Measurements from ENCODE around the gene ADGRV1. TPM values are rescaled to one million over a fixed set of nuclear protein-coding genes. Genes with fewer than 3 reads are reported as not detected.
A peak's percentile ranks its signal among the peaks of the same experiment; 100 is the strongest.

Gene ADGRV1
- total RNA-seq, 2 donors from 2014 or later: 97.6 to 117 TPM

GRCh38 chr5:90854169-90854568, 295.6 kb downstream of the ADGRV1 start:
- H3K27ac Mint-ChIP-seq: no peak overlapping the region

GRCh38 chr5:90855296-90856010, 296.9 kb downstream of the ADGRV1 start:
- no peak overlapping the region for H3K27ac Mint-ChIP-seq
- H3K27ac ChIP-seq (ENCODE audit: low read depth, low read length): no peak overlapping the region
- peaks cover 12% of the 10 kb centered on the region for H3K36me3 ChIP-seq (ENCODE audit: control insufficient read depth, insufficient read depth, low read length)
- peaks cover 16% of the 10 kb centered on the region for H3K36me3 Mint-ChIP-seq (ENCODE audit: low read depth)
- H3K4me1 Mint-ChIP-seq: peaks cover 9% of the 10 kb centered on the region
- TF ChIP-seq CTCF (conservative IDR thresholded peaks at IDR 0.05): no peak
- no peaks in the 10 kb centered on the region for H3K9me3 Mint-ChIP-seq
- H3K9me3 ChIP-seq (ENCODE audit: control insufficient read depth, low read length): no peaks in the 10 kb centered on the region
- peaks cover 3% of the 10 kb centered on the region for H3K4me1 ChIP-seq (ENCODE audit: control insufficient read depth, insufficient read depth, low read length)
- H3K9ac ChIP-seq (ENCODE audit: extremely low read depth, low read length, poor library complexity, severe bottlenecking): no peak overlapping the region
- no peak for DNase-seq
- no peak overlapping the region for H3K4me3 ChIP-seq (ENCODE audit: low read length)
- H3K27me3 ChIP-seq (ENCODE audit: control insufficient read depth, insufficient read depth, low read length, poor library complexity, severe bottlenecking): no peaks in the 10 kb centered on the region
- no peak overlapping the region for H3K4me3 Mint-ChIP-seq
- no peaks in the 10 kb centered on the region for H3K27me3 Mint-ChIP-seq (ENCODE audit: insufficient read depth)
- 95 to 100% methylated on average over 1 to 4 of the region's 4 CpGs for WGBS, 2 experiments (ENCODE audit: insufficient coverage in 1 of 2, insufficient read length in 1 of 2)

More at GRCh38 chr5:90854169-90854568, 295.6 kb downstream of the ADGRV1 start:
- DNase-seq: no peak
- Mint-ChIP-seq H3K27me3 (ENCODE audit: insufficient read depth) (no peaks in the 10 kb centered on the region), H3K4me3 (no peak overlapping the region), H3K9me3 (no peaks in the 10 kb centered on the region), H3K36me3 (ENCODE audit: low read depth) (peaks cover 24% of the 10 kb centered on the region), H3K4me1 (peaks cover 9% of the 10 kb centered on the region)
- Histone ChIP-seq H3K9me3 (ENCODE audit: control insufficient read depth, low read length) (no peaks in the 10 kb centered on the region), H3K9ac (ENCODE audit: extremely low read depth, low read length, poor library complexity, severe bottlenecking) (no peak overlapping the region), H3K27ac (ENCODE audit: low read depth, low read length) (no peak overlapping the region), H3K4me3 (ENCODE audit: low read length) (no peak overlapping the region), H3K27me3 (ENCODE audit: control insufficient read depth, insufficient read depth, low read length, poor library complexity, severe bottlenecking) (no peaks in the 10 kb centered on the region), H3K36me3 (ENCODE audit: control insufficient read depth, insufficient read depth, low read length) (peaks cover 12% of the 10 kb centered on the region), H3K4me1 (ENCODE audit: control insufficient read depth, insufficient read depth, low read length) (peaks cover 3% of the 10 kb centered on the region)
- TF ChIP-seq CTCF (conservative IDR thresholded peaks at IDR 0.05): no peak
- 86% methylated on average over 2 of the region's 2 CpGs; no CpG with 5 or more reads in 1 of the 2 experiments for WGBS, 2 experiments (ENCODE audit: insufficient coverage in 1 of 2, insufficient read length in 1 of 2)

- DNase-seq: no peak
- H3K36me3 Mint-ChIP-seq (ENCODE audit: low read depth): peaks cover 3% of the 10 kb centered on the region
- no peaks in the 10 kb centered on the region for H3K27me3 ChIP-seq (ENCODE audit: control insufficient read depth, insufficient read depth, low read length, poor library complexity, severe bottlenecking)
- no peak overlapping the region for H3K9ac ChIP-seq (ENCODE audit: extremely low read depth, low read length, poor library complexity, severe bottlenecking)
- H3K36me3 ChIP-seq (ENCODE audit: control insufficient read depth, insufficient read depth, low read length): no peaks in the 10 kb centered on the region
- H3K27ac Mint-ChIP-seq: no peak overlapping the region
- H3K27me3 Mint-ChIP-seq (ENCODE audit: insufficient read depth): no peaks in the 10 kb centered on the region
- H3K4me3 Mint-ChIP-seq: no peak overlapping the region
- H3K4me1 ChIP-seq (ENCODE audit: control insufficient read depth, insufficient read depth, low read length): no peaks in the 10 kb centered on the region
- WGBS, 2 experiments (ENCODE audit: insufficient coverage in 1 of 2, insufficient read length in 1 of 2): 97% methylated on average over 3 of the region's 3 CpGs; no CpG with 5 or more reads in 1 of the 2 experiments
- TF ChIP-seq CTCF (conservative IDR thresholded peaks at IDR 0.05): peak; percentile 58
- H3K27ac ChIP-seq (ENCODE audit: low read depth, low read length): no peak overlapping the region
- no peaks in the 10 kb centered on the region for H3K9me3 Mint-ChIP-seq
- peaks cover 3% of the 10 kb centered on the region for H3K4me1 Mint-ChIP-seq
- no peaks in the 10 kb centered on the region for H3K9me3 ChIP-seq (ENCODE audit: control insufficient read depth, low read length)
- no peak overlapping the region for H3K4me3 ChIP-seq (ENCODE audit: low read length)
Measured at GRCh38 chr5:90861843-90862586, 303.4 kb downstream of the ADGRV1 start.

Measured in endodermal cell (in vitro differentiated cells).